GM06990 (cell line): ENCODE data around the gene ZIC4.

Source experiments
- DNase-seq: peaks from one replicate; pipeline ENCODE4 v3.0.0-alpha.2; 2011; ENCODE audit not compliant: insufficient read length; ENCODE audit errors: extremely low read depth
- H3K27me3 ChIP-seq: replicated peaks from 2 replicates; pipeline ENCODE4 v1.6.0; 2011; ENCODE audit warnings: low read length; ENCODE audit not compliant: control insufficient read depth, insufficient read depth
- H3K36me3 ChIP-seq: 2 replicates; pipeline ENCODE4 v1.5.1; 2011; ENCODE audit warnings: low read length; ENCODE audit not compliant: control insufficient read depth, insufficient read depth
- H3K4me3 ChIP-seq: replicated peaks from 2 replicates; pipeline ENCODE4 v1.5.1; 2011; ENCODE audit warnings: low read depth, mild to moderate bottlenecking, control low read depth, low read length
- CTCF ChIP-seq: IDR thresholded peaks from 2 replicates; pipeline ENCODE4 v1.5.1; 2011; ENCODE audit warnings: low read length, control low read depth, mild to moderate bottlenecking, inconsistent platforms; ENCODE audit not compliant: insufficient read depth, poor library complexity, severe bottlenecking

ZIC4 gene

GRCh38 chr3:147379651-147380050 lies 26.7 kb downstream of the ZIC4 start:
- no peak for TF ChIP-seq CTCF
- Histone ChIP-seq H3K36me3 (no peaks in the 10 kb centered on the region), H3K4me3 (no peak overlapping the region), H3K27me3 (no peaks in the 10 kb centered on the region)
- no peak for DNase-seq

- peaks cover 2% of the 10 kb centered on the region for H3K27me3 ChIP-seq
Observed at GRCh38 chr3:147377412-147378367, 28.7 kb downstream of the ZIC4 start.

GRCh38 chr3:147373301-147373700 lies 33.0 kb downstream of the ZIC4 start:
- H3K4me3 ChIP-seq: no peak overlapping the region
- TF ChIP-seq CTCF: no peak
- peaks cover 2% of the 10 kb centered on the region for H3K27me3 ChIP-seq
- H3K36me3 ChIP-seq: no peaks in the 10 kb centered on the region
- no peak for DNase-seq

More at GRCh38 chr3:147377412-147378367, 28.7 kb downstream of the ZIC4 start:
- Histone ChIP-seq H3K36me3 (no peaks in the 10 kb centered on the region), H3K4me3 (no peak overlapping the region)
- no peak for TF ChIP-seq CTCF
- no peak for DNase-seq

GRCh38 chr3:147372525-147373027 lies 33.8 kb downstream of the ZIC4 start:
- no peak for DNase-seq
- no peak for TF ChIP-seq CTCF
- Histone ChIP-seq H3K36me3 (no peaks in the 10 kb centered on the region), H3K27me3 (peaks cover 2% of the 10 kb centered on the region), H3K4me3 (no peak overlapping the region)

GRCh38 chr3:147371771-147372340 lies 34.5 kb downstream of the ZIC4 start:
- H3K27me3 ChIP-seq: peaks cover 2% of the 10 kb centered on the region
- no peak for DNase-seq
- no peak for TF ChIP-seq CTCF

More at GRCh38 chr3:147371771-147372340, 34.5 kb downstream of the ZIC4 start:
- Histone ChIP-seq H3K4me3 (no peak overlapping the region), H3K36me3 (no peaks in the 10 kb centered on the region)
